ENCODE data around the gene RBMS1. TPM values are rescaled to one million over a fixed set of nuclear protein-coding genes. Genes with fewer than 3 reads are reported as not detected.

Gene RBMS1
- total RNA-seq, 3 donors from 2014 or later (not counting 1 experiment from before 2014, with no cell fraction given), result 111 to 167 (median 132) TPM

- peaks cover 66 to 79% of the 10 kb centered on the region in 2 donors for H3K4me1 Mint-ChIP-seq
- no peaks in the 10 kb centered on the region for H3K9me3 ChIP-seq (ENCODE audit: control insufficient read depth, insufficient read depth, low read length)
- WGBS (ENCODE audit: insufficient coverage), result 94% methylated on average over 2 of the region's 2 CpGs
- H3K9me3 Mint-ChIP-seq, result no peaks in the 10 kb centered on the region
- H3K36me3 ChIP-seq (ENCODE audit: control insufficient read depth, insufficient read depth, low read length), result peaks cover 2% of the 10 kb centered on the region
- H3K27me3 Mint-ChIP-seq (ENCODE audit: low read depth in 2 of 2), result no peaks in the 10 kb centered on the region
- DNase-seq (no peak), ATAC-seq (no peak)
- no peak overlapping the region for H3K4me3 ChIP-seq (ENCODE audit: low read length)
- no peaks in the 10 kb centered on the region for H3K36me3 Mint-ChIP-seq
- no peaks in the 10 kb centered on the region for H3K4me1 ChIP-seq (ENCODE audit: control insufficient read depth, insufficient read depth, low read length)
- no peak overlapping the region for H3K4me3 Mint-ChIP-seq
- TF ChIP-seq CTCF (IDR thresholded peaks at IDR 0.05), result no peak
- H3K27ac Mint-ChIP-seq, result peak overlapping the region; percentile 71 to 79
- intact Hi-C loops (cut with micrococcal nuclease), result loop anchor here (10.0 kb wide), 1 partner anchor 50 kb away; no protein-coding TSS in a partner anchor
- no peak overlapping the region for H3K27ac ChIP-seq (ENCODE audit: low read length)
- H3K27me3 ChIP-seq (ENCODE audit: control insufficient read depth, insufficient read depth, low read length), result no peaks in the 10 kb centered on the region
Observed at GRCh38 chr2:160355080-160355479, 138.5 kb downstream of the RBMS1 start.

- ATAC-seq (no peak), DNase-seq (no peak)
- peaks cover 67 to 79% of the 10 kb centered on the region in 2 donors for H3K4me1 Mint-ChIP-seq
- no peaks in the 10 kb centered on the region for H3K27me3 Mint-ChIP-seq (ENCODE audit: low read depth in 2 of 2)
- H3K9me3 Mint-ChIP-seq, result no peaks in the 10 kb centered on the region
- intact Hi-C loops (cut with micrococcal nuclease), result loop anchor here (10.0 kb wide), 1 partner anchor 50 kb away; no protein-coding TSS in a partner anchor
- no peak overlapping the region for H3K4me3 ChIP-seq (ENCODE audit: low read length)
- WGBS (ENCODE audit: insufficient coverage), result 91% methylated on average over 6 of the region's 6 CpGs
- no peak overlapping the region for H3K4me3 Mint-ChIP-seq
- H3K36me3 Mint-ChIP-seq, result no peaks in the 10 kb centered on the region
- H3K9me3 ChIP-seq (ENCODE audit: control insufficient read depth, insufficient read depth, low read length), result no peaks in the 10 kb centered on the region
- H3K27me3 ChIP-seq (ENCODE audit: control insufficient read depth, insufficient read depth, low read length), result no peaks in the 10 kb centered on the region
- no peak overlapping the region for H3K27ac ChIP-seq (ENCODE audit: low read length)
- TF ChIP-seq CTCF (IDR thresholded peaks at IDR 0.05), result no peak
- H3K27ac Mint-ChIP-seq, result peak overlapping the region; percentile 71 to 79
- peaks cover 6% of the 10 kb centered on the region for H3K36me3 ChIP-seq (ENCODE audit: control insufficient read depth, insufficient read depth, low read length)
- no peaks in the 10 kb centered on the region for H3K4me1 ChIP-seq (ENCODE audit: control insufficient read depth, insufficient read depth, low read length)
Observed at GRCh38 chr2:160354677-160355076, 138.9 kb downstream of the RBMS1 start.

GRCh38 chr2:160353813-160354212, 139.8 kb downstream of the RBMS1 start:
- peaks cover 6% of the 10 kb centered on the region for H3K36me3 ChIP-seq (ENCODE audit: control insufficient read depth, insufficient read depth, low read length)
- intact Hi-C loops (cut with micrococcal nuclease), result loop anchor here (10.0 kb wide), 1 partner anchor 51 kb away; no protein-coding TSS in a partner anchor
- Mint-ChIP-seq H3K4me1 (peaks cover 76 to 78% of the 10 kb centered on the region in 2 donors), H3K36me3 (no peaks in the 10 kb centered on the region), H3K27me3 (ENCODE audit: low read depth in 2 of 2) (no peaks in the 10 kb centered on the region), H3K4me3 (no peak overlapping the region), H3K9me3 (no peaks in the 10 kb centered on the region), H3K27ac (peak overlapping the region; percentile 71 to 79)
- 90% methylated on average over 3 of the region's 5 CpGs for WGBS (ENCODE audit: insufficient coverage)
- no peak for TF ChIP-seq CTCF (IDR thresholded peaks at IDR 0.05)
- H3K4me3 ChIP-seq (ENCODE audit: low read length), result no peak overlapping the region
- H3K27ac ChIP-seq (ENCODE audit: low read length), result no peak overlapping the region
- ATAC-seq, result no peak
- no peaks in the 10 kb centered on the region for H3K9me3 ChIP-seq (ENCODE audit: control insufficient read depth, insufficient read depth, low read length)
- no peaks in the 10 kb centered on the region for H3K27me3 ChIP-seq (ENCODE audit: control insufficient read depth, insufficient read depth, low read length)
- no peaks in the 10 kb centered on the region for H3K4me1 ChIP-seq (ENCODE audit: control insufficient read depth, insufficient read depth, low read length)
- DNase-seq, result no peak

- Mint-ChIP-seq H3K27ac (peak overlapping the region; percentile 71 to 79), H3K4me3 (no peak overlapping the region), H3K4me1 (peaks cover 82% of the 10 kb centered on the region in 2 donors), H3K27me3 (ENCODE audit: low read depth in 2 of 2) (no peaks in the 10 kb centered on the region), H3K36me3 (no peaks in the 10 kb centered on the region), H3K9me3 (no peaks in the 10 kb centered on the region)
- Histone ChIP-seq H3K9me3 (ENCODE audit: control insufficient read depth, insufficient read depth, low read length) (no peaks in the 10 kb centered on the region), H3K4me3 (ENCODE audit: low read length) (no peak overlapping the region), H3K36me3 (ENCODE audit: control insufficient read depth, insufficient read depth, low read length) (peaks cover 6% of the 10 kb centered on the region), H3K4me1 (ENCODE audit: control insufficient read depth, insufficient read depth, low read length) (no peaks in the 10 kb centered on the region), H3K27me3 (ENCODE audit: control insufficient read depth, insufficient read depth, low read length) (no peaks in the 10 kb centered on the region), H3K27ac (ENCODE audit: low read length) (no peak overlapping the region)
- ATAC-seq (peak; percentile 71 to 82 (median 77)), DNase-seq (peak in 1 of 2 donors; percentile 67)
- no CpG with 5 or more reads among the region's 1 CpG for WGBS (ENCODE audit: insufficient coverage)
- intact Hi-C loops (cut with micrococcal nuclease), result loop anchor here (10.0 kb wide), 1 partner anchor 52 kb away; no protein-coding TSS in a partner anchor
- peak; percentile 48 for TF ChIP-seq CTCF (IDR thresholded peaks at IDR 0.05)
Observed at GRCh38 chr2:160353166-160353565, 140.4 kb downstream of the RBMS1 start.
